Lung (tissue), 12 donors: ENCODE data around the gene GP9. TPM values are rescaled to one million over a fixed set of nuclear protein-coding genes. Genes with fewer than 3 reads are reported as not detected.

Source experiments
- ATAC-seq: fragments of 200-7000 bp; cut with Tn5 transposase; one replicate; pipeline ENCODE4 v1.9.1; 2020; ENCODE audit warnings: moderate number of reproducible peaks; ENCODE audit not compliant: insufficient read depth, low FRiP score
- DNase-seq, 3 donors: peaks; one replicate each; pipeline ENCODE4 v3.0.0-alpha.2; 2013 to 2017
- H3K27ac ChIP-seq, 2 donors: one replicate each; pipeline ENCODE4 v1.5.1; 2013; ENCODE audit warnings: mild to moderate bottlenecking in 2 of 2, moderate library complexity in 2 of 2, control low read depth in 1 of 2, inconsistent platforms in 1 of 2, low read depth in 1 of 2, low read length in 1 of 2
- H3K27me3 ChIP-seq, 3 donors: one replicate each; pipeline ENCODE4 v1.5.1; 2013; ENCODE audit warnings: low read length in 2 of 3; ENCODE audit not compliant: control insufficient read depth in 3 of 3, insufficient read depth in 3 of 3
- H3K36me3 ChIP-seq, 4 donors: one replicate each; pipeline ENCODE4 v1.5.1; 2013; ENCODE audit warnings: low read length in 4 of 4, mild to moderate bottlenecking in 1 of 4, moderate library complexity in 1 of 4; ENCODE audit not compliant: control insufficient read depth in 4 of 4, insufficient read depth in 4 of 4
- H3K4me1 ChIP-seq, 5 donors: one replicate each; pipeline ENCODE4 v1.5.1; 2013; ENCODE audit warnings: low read length in 5 of 5, mild to moderate bottlenecking in 2 of 5, moderate library complexity in 1 of 5; ENCODE audit not compliant: control insufficient read depth in 5 of 5, insufficient read depth in 5 of 5
- H3K4me3 ChIP-seq: one replicate; pipeline ENCODE4 v1.5.1; 2013; ENCODE audit warnings: mild to moderate bottlenecking, control low read depth, moderate library complexity
- H3K9ac ChIP-seq, 2 donors: one replicate each; pipeline ENCODE4 v1.5.1; 2013; ENCODE audit warnings: low read length in 2 of 2, control low read depth in 1 of 2; ENCODE audit not compliant: insufficient read depth in 1 of 2
- H3K9me3 ChIP-seq, 4 donors: one replicate each; pipeline ENCODE4 v1.5.1; 2013; ENCODE audit warnings: low read length in 3 of 4, mild to moderate bottlenecking in 1 of 4, moderate library complexity in 1 of 4; ENCODE audit not compliant: control insufficient read depth in 4 of 4, insufficient read depth in 3 of 4
- WGBS, 2 donors: extraction: QIAGEN DNeasy Blood & Tissue Kit; methylation state at CpG; one replicate each; pipeline ENCODE4 v1.1.7; 2013; 5-methylcytosine and 5-hydroxymethylcytosine counted together
- polyA plus RNA-seq, 2 donors: library from polyadenylated mRNA; stranded (reverse); fragments of 200-250 nt; gene quantifications; one replicate each; pipeline ENCODE4 v1.2.1, GENCODE V29; 2013
- total RNA-seq, 2 donors: library from RNA; depleted of rRNA in 1 of 2; stranded (reverse); fragments of >200 nt in 1 of 2; gene quantifications; one replicate each; pipeline ENCODE4 v1.2.1, GENCODE V29; 2014 to 2021
- TF ChIP-seq, protein P1 (sequence below): IDR thresholded peaks from 2 replicates; pipeline ENCODE4 v1.5.1; 2012; ENCODE audit warnings: mild to moderate bottlenecking; ENCODE audit errors: control extremely low read depth, extremely low read depth
- donor health status: control.
- donor health status: control.
- donor health status: Bipolar disorder and iron deficiency.
- donor health status: healthy.
- donor health status: DM: yes; HTN: yes; CAD: no.

Gene GP9
- total and polyA plus RNA-seq, 4 donors: 0.40 to 6.2 (median 2.2) TPM

- TF ChIP-seq, protein P1, sequence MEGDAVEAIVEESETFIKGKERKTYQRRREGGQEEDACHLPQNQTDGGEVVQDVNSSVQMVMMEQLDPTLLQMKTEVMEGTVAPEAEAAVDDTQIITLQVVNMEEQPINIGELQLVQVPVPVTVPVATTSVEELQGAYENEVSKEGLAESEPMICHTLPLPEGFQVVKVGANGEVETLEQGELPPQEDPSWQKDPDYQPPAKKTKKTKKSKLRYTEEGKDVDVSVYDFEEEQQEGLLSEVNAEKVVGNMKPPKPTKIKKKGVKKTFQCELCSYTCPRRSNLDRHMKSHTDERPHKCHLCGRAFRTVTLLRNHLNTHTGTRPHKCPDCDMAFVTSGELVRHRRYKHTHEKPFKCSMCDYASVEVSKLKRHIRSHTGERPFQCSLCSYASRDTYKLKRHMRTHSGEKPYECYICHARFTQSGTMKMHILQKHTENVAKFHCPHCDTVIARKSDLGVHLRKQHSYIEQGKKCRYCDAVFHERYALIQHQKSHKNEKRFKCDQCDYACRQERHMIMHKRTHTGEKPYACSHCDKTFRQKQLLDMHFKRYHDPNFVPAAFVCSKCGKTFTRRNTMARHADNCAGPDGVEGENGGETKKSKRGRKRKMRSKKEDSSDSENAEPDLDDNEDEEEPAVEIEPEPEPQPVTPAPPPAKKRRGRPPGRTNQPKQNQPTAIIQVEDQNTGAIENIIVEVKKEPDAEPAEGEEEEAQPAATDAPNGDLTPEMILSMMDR: no peak
- H3K27ac ChIP-seq: no peak overlapping the region
- H3K9ac ChIP-seq: no peak overlapping the region
- no peak for ATAC-seq
- H3K4me1 ChIP-seq: peaks cover 0 to 2% (median 0%) of the 10 kb centered on the region in 5 donors
- 96 to 97% methylated on average over 10 of the region's 10 CpGs for WGBS, 2 donors
- H3K4me3 ChIP-seq: no peak overlapping the region
- peaks cover 6 to 25% (median 11%) of the 10 kb centered on the region in 4 donors for H3K36me3 ChIP-seq
- H3K27me3 ChIP-seq: no peaks in the 10 kb centered on the region
- no peak for DNase-seq
- H3K9me3 ChIP-seq: peaks cover 0 to 2% (median 0%) of the 10 kb centered on the region in 4 donors
Measured at GRCh38 chr3:129095285-129095684, 34.7 kb downstream of the GP9 start.

- no peak overlapping the region for H3K27ac ChIP-seq
- no peaks in the 10 kb centered on the region for H3K9me3 ChIP-seq
- H3K4me1 ChIP-seq: peaks cover 0 to 17% (median 0%) of the 10 kb centered on the region in 5 donors
- H3K9ac ChIP-seq: no peak overlapping the region
- 46 to 67% methylated on average over 1 of the region's 1 CpG for WGBS, 2 donors
- H3K36me3 ChIP-seq: peaks cover 0 to 6% (median 4%) of the 10 kb centered on the region in 4 donors
- TF ChIP-seq, protein P1: no peak
- H3K27me3 ChIP-seq: no peaks in the 10 kb centered on the region
- no peak overlapping the region for H3K4me3 ChIP-seq
- DNase-seq: no peak
- no peak for ATAC-seq
Measured at GRCh38 chr3:129100274-129100673, 39.7 kb downstream of the GP9 start.

DNA sequence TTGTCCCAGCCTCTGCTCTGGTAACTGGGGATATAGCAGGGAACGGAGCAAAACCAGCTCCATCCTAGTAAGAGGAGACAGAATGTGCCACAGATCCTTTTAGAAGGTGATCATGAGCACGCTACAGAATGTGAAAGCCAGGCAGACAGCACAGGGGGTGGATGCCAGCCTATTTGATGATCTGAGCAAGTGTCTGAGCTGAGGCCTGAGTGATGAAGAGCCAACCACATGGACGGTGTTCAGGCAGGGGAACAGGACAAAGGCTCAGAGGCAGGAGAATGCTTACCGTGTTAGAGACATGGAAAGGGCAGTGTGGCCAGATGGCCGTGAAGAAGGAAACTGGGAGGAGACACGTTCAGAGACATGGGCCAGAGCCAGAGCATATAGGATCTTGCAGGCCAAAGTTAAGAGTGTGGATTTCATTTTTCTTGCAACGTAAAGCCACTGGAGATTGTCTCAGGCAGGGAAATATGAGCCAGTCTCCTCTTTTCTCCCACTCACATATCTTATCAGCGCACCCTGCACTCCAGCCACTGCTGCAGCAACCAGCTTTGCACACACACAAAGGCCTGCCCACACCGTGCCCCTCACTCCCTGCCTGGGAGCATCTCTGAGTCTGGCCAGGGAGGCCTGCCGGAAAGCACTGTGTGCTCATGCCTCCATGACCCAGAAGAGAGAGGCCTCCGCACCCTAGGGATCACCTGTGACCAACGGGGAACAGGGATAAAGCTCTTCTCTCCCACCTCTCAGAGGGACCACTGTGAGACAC, 41.0 kb downstream of the GP9 start:
- WGBS, 2 donors: 80 to 87% methylated on average over 12 of the region's 12 CpGs
- H3K9me3 ChIP-seq: no peaks in the 10 kb centered on the region
- DNase-seq (no peak), ATAC-seq (no peak)
- no peaks in the 10 kb centered on the region for H3K27me3 ChIP-seq
- no peak overlapping the region for H3K9ac ChIP-seq
- TF ChIP-seq, protein P1: no peak
- H3K4me3 ChIP-seq: no peak overlapping the region
- H3K4me1 ChIP-seq: peaks cover 0 to 19% (median 0%) of the 10 kb centered on the region in 5 donors
- H3K36me3 ChIP-seq: peaks cover 0 to 6% (median 4%) of the 10 kb centered on the region in 4 donors
- H3K27ac ChIP-seq: peak overlapping the region in 1 of 2 donors; percentile 45
